Measurements from ENCODE around the gene HIPK2. TPM values are rescaled to one million over a fixed set of nuclear protein-coding genes. Genes with fewer than 3 reads are reported as not detected.

HIPK2 gene
- total and polyA plus RNA-seq, 2 of the 4 experiments (the other 2 are of a cell fraction), result 22.0 to 27.1 TPM

- H4K5ac ChIP-seq (ENCODE audit: low read depth, low read length), result no peak overlapping the region
These were observed 114.1 kb downstream of the HIPK2 start for GRCh38 chr7:139663608-139664177.

More at GRCh38 chr7:139663608-139664177, 114.1 kb downstream of the HIPK2 start:
- Histone ChIP-seq H4K8ac (ENCODE audit: low read depth in 2 of 2, low read length in 2 of 2) (no peak overlapping the region), H4K20me1 (ENCODE audit: insufficient read depth, low read length) (peaks cover 80% of the 10 kb centered on the region), H3K79me1 (ENCODE audit: low read depth in 1 of 2, low read length in 2 of 2) (peaks cover 59 to 93% of the 10 kb centered on the region in 2 experiments), H2AK9ac (replicated peaks; ENCODE audit: low read depth, low read length, poor library complexity) (peak overlapping the region; percentile 23), H3K9ac (ENCODE audit: low read depth, low read length) (no peak overlapping the region), H2BK5ac (ENCODE audit: low read depth, low read length, poor library complexity, severe bottlenecking) (no peak overlapping the region), H2AK5ac (ENCODE audit: low read depth, low read length) (no peak overlapping the region), H3K56ac (ENCODE audit: extremely low read depth, insufficient read depth, low read length) (no peak overlapping the region), H2BK120ac (ENCODE audit: low read depth, low read length) (no peak overlapping the region), H3K18ac (ENCODE audit: low read depth, low read length) (no peak overlapping the region), H3K27me3 (ENCODE audit: control insufficient read depth, insufficient read depth, low read length) (no peaks in the 10 kb centered on the region), H3K23ac (ENCODE audit: low read depth, low read length) (no peak overlapping the region), H3K4me1 (ENCODE audit: control insufficient read depth, insufficient read depth, low read length) (peaks cover 11% of the 10 kb centered on the region), H4K91ac (ENCODE audit: insufficient read depth, low read depth, low read length) (no peak overlapping the region), H3K9me3 (ENCODE audit: control insufficient read depth, insufficient read depth, low read length) (no peaks in the 10 kb centered on the region), H2AFZ (replicated peaks; ENCODE audit: low read length, poor library complexity) (no peak overlapping the region), H3K4me3 (ENCODE audit: insufficient read depth, low read depth, low read length) (no peak overlapping the region), H2BK20ac (ENCODE audit: low read depth, low read length) (no peak overlapping the region), H2BK15ac (ENCODE audit: low read depth, low read length) (no peak overlapping the region), H3K36me3 (ENCODE audit: control insufficient read depth, insufficient read depth, low read length) (peaks cover 15% of the 10 kb centered on the region; the same call in 1 of the 2 replicates), H3K9me1 (ENCODE audit: insufficient read depth, low read length) (peaks cover 36% of the 10 kb centered on the region), H3K4me2 (ENCODE audit: low read depth, low read length) (no peak overlapping the region), H3K27ac (ENCODE audit: insufficient read depth, low read length) (no peak overlapping the region), H3K4ac (ENCODE audit: low read depth, low read length) (no peak overlapping the region), H3K14ac (replicated peaks; ENCODE audit: low read depth, low read length) (no peak overlapping the region)
- WGBS, 2 experiments (ENCODE audit: extremely low coverage in 2 of 2, insufficient read length in 1 of 2), result 89% methylated on average over 7 of the region's 11 CpGs; no CpG with 5 or more reads in 1 of the 2 experiments
- ATAC-seq (ENCODE audit: low read depth), result no peak
- intact Hi-C loops (cut with micrococcal nuclease) (no loop called here), dilution Hi-C loops (cut with HindIII; ENCODE audit: low sequenced_read_pairs, unreplicated experiment) (no loop called here), in situ Hi-C loops (cut with MboI; ENCODE audit: low sequenced_read_pairs) (no loop called here)
- ChIA-PET CTCF (no interaction called here), POLR2A (ENCODE audit: unreplicated experiment) (no interaction called here)
- no peak for DNase-seq
- TF ChIP-seq RFX5 (IDR thresholded peaks at IDR 0.05; ENCODE audit: low read depth, low read length) (no peak), POLR2A (IDR thresholded peaks at IDR 0.05; ENCODE audit: low read depth, low read length) (no peak), MAFK (IDR thresholded peaks at IDR 0.05; ENCODE audit: low read depth, low read length) (no peak), NFE2L2 (IDR thresholded peaks at IDR 0.05; ENCODE audit: low read depth, low read length) (no peak), RCOR1 (IDR thresholded peaks at IDR 0.05; ENCODE audit: insufficient replicate concordance, low read length) (no peak), USF2 (IDR thresholded peaks at IDR 0.05; ENCODE audit: low read depth, low read length) (no peak), MAZ (IDR thresholded peaks at IDR 0.05; ENCODE audit: borderline replicate concordance, low read depth, low read length) (no peak), BHLHE40 (IDR thresholded peaks at IDR 0.05; ENCODE audit: low read depth, low read length) (no peak), SMC3 (IDR thresholded peaks at IDR 0.05; ENCODE audit: low read depth, low read length) (no peak), FOS (IDR thresholded peaks at IDR 0.05; ENCODE audit: low read depth, low read length) (no peak), CHD1 (IDR thresholded peaks at IDR 0.05; ENCODE audit: low read depth, low read length) (no peak), MXI1 (IDR thresholded peaks at IDR 0.05; ENCODE audit: borderline replicate concordance, low read depth, low read length) (no peak), RAD21 (IDR thresholded peaks at IDR 0.05; ENCODE audit: low read length) (no peak), CEBPB (IDR thresholded peaks at IDR 0.05; ENCODE audit: low read depth, low read length) (no peak)
- TF ChIP-seq, protein P1, sequence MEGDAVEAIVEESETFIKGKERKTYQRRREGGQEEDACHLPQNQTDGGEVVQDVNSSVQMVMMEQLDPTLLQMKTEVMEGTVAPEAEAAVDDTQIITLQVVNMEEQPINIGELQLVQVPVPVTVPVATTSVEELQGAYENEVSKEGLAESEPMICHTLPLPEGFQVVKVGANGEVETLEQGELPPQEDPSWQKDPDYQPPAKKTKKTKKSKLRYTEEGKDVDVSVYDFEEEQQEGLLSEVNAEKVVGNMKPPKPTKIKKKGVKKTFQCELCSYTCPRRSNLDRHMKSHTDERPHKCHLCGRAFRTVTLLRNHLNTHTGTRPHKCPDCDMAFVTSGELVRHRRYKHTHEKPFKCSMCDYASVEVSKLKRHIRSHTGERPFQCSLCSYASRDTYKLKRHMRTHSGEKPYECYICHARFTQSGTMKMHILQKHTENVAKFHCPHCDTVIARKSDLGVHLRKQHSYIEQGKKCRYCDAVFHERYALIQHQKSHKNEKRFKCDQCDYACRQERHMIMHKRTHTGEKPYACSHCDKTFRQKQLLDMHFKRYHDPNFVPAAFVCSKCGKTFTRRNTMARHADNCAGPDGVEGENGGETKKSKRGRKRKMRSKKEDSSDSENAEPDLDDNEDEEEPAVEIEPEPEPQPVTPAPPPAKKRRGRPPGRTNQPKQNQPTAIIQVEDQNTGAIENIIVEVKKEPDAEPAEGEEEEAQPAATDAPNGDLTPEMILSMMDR (conservative IDR thresholded peaks at IDR 0.05; ENCODE audit: low read depth, low read length), result no peak
- TF ChIP-seq, protein P2, sequence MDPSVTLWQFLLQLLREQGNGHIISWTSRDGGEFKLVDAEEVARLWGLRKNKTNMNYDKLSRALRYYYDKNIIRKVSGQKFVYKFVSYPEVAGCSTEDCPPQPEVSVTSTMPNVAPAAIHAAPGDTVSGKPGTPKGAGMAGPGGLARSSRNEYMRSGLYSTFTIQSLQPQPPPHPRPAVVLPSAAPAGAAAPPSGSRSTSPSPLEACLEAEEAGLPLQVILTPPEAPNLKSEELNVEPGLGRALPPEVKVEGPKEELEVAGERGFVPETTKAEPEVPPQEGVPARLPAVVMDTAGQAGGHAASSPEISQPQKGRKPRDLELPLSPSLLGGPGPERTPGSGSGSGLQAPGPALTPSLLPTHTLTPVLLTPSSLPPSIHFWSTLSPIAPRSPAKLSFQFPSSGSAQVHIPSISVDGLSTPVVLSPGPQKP (IDR thresholded peaks at IDR 0.05; ENCODE audit: borderline replicate concordance, low read depth, low read length), result no peak
- no TSS peak for BruUV-seq (replicated peaks)

Measured in IMR-90 (cell line).